HG03457 (cell line): ENCODE measurements around the gene SSBP1.
A peak's percentile ranks its signal among the peaks of the same experiment; 100 is the strongest.
"Not testable (repeated sequence)": the region's sequence is repeated elsewhere in the genome, so short reads cannot be mapped to it uniquely, and the experiment has no call there.

Experiments used
- ATAC-seq: cut with Tn5 transposase; IDR thresholded peaks from one replicate; pipeline ENCODE4 v1.9.1; 2021; ENCODE audit warnings: moderate number of reproducible peaks; ENCODE audit not compliant: unreplicated experiment

The SSBP1 gene, protein sequence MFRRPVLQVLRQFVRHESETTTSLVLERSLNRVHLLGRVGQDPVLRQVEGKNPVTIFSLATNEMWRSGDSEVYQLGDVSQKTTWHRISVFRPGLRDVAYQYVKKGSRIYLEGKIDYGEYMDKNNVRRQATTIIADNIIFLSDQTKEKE

DNA sequence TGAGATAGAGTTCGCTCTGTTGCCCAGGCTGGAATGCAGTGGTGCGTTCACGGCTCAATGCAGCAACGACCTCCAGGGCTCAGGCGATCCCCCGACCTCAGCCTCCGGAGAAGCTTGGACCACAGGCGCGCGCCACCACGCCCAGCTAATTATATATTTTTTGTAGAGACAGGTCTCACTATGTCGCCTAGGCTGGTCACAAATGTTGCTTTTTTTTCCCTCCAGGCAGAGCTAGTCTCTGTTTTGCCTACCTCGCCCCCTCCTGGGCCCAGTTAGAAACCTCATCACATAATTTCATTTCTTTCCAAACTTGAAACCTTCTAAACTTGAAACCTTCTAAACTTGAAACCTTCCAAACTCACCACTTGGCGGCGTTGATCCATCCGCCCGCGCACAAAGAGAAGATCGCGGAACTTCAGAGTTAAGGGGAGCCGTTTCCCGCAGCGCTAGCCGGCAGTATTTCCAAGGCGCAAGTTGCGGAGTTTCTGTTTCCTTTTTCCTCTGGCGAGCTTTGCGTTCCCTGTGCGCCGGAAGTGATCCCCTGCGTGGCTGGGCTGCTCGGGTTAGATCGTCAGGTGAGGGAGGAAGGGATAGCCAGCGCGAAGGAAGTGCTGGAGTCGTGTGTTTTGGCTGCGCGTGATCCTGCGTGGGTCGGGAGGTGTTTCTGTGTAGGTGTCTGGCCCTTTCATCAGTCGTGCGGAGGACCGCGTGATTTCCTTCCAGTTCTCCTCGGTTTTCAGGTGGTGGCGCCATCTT lies at the start of gene SSBP1:
TSS of gene SSBP1 (plus strand) at position 523 of the 756 bp plus-strand sequence. CDS start 809 bp downstream, outside the sequence.
- peak; percentile 77 for ATAC-seq

DNA sequence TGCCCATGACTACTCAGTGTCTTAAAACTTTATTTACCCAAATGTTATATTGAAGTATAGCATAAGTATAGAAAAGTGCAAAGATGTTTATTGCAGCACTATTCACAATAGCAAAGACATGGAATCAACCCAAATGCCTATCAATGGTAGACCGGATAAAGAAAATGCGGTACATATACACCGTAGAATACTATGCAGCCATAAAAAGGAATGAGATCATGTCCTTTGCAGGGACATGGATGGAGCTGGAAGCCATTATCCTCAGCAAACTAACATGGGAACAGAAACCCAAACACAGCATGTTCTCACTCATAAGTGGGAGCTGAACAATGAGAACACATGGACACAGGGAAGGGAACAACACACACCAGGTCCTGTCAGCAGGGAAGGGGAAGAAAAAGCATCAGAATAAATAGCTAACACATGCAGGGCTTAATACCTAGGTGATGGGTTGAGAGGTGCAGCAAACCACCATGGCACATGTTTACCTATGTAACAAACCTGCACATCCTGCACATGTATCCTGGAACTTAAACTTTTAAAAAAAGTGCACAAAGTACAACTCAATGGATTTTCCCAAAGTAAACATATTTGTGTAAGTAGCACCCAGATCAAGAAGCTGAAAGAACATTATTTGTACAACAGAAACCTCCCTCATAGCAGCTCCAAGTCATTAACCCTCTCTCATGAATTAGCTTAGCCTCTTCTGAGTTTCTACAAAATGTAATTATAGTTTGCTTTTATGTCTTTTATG lies 48.9 kb upstream of the SSBP1 start:
- not testable (repeated sequence) for ATAC-seq

DNA sequence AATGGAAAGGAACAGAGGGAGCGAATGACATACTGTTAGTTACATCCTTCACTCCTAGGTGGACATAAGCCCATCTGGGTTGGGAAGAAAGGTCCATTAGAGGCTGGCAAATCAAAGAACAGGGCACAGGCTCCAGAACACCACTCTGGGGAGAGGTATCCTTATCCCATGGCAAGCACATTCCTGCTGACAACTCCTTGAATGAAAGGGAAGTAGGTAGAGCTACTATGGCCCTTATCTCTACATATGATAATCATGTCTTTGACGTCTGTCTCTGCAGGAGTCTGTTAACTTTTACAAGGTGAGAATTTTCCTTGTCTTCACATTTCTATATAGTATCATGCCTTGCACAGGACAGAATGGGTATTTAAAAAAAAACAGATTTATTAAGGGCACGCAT lies 46.6 kb upstream of the SSBP1 start:
- ATAC-seq = no peak

DNA sequence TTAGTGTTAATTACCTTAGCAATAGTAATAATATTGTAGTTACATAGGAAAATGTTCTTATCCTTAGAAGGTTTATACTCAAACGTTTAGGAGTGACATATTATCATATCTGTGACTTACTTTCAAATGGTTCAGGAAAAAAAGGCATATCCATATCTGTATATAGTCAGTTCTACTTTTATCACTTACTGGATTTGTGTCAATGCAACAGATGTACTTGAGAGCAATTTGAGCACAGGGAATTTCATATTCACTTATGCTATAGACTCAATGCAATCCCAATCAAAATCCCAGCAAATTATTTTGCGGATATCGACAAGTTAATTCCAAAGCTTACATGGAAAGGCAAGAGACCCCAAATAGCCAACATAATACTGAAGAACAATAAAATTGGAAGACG lies 46.2 kb upstream of the SSBP1 start:
- no peak for ATAC-seq

DNA sequence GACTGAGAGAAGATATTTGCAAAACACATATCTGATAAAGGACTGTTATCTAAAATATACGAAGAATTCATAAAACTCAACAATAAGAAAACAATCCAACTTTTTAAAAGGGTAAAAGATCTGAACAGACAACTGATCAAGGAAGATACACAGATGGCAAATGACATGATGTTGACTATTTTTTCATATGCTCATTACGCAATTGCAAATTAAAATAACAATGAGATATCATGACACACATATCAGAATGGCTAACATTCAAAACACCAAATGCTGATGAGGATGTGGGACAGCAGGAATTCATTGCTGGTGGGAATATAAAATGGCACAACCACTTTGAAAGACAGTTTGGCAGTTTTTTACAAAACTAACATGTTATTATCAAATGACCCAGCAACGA lies 45.1 kb upstream of the SSBP1 start:
- no peak for ATAC-seq

DNA sequence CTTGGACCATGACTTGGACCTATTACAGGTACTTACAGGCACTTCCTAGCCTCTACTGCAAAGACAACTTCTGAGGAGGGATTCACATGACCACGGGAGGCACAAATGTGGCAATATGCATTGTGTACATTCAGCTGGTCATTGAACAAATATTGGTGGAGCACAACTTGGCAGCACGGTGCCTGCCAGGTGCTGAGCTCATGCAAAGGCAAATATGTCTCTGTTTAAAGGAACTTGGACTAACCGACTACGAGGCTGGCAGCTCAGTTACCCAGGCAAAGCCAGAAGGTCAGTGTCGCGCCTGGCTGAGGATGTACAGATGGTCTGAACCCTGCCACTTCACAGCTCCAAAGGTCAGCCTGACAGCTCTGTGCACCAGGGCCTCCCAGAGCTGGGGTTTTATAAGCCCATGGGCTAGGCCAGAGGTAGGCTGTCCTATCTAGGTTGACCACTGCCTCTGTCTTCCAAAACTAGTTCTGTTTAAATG lies 42.3 kb upstream of the SSBP1 start:
- no peak for ATAC-seq

DNA sequence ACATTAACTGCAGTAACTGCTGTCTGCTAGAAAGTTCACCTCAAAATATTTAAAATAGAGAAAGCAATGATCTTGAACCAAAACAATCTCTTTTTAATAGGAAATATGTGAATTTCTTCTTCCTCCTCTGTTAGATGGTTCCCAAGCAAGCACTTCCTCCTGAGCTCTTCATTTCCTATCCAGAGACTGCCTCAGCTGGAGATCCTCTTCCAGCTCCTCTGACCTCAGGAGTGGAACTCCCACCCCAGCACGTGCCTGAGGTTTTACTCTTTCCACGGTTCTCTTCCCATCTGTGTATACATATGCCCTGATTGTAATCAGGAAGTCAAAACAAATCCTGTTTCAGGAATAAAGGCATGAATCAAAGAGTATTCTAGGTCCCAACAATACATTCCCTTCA lies 41.8 kb upstream of the SSBP1 start:
- ATAC-seq = no peak

DNA sequence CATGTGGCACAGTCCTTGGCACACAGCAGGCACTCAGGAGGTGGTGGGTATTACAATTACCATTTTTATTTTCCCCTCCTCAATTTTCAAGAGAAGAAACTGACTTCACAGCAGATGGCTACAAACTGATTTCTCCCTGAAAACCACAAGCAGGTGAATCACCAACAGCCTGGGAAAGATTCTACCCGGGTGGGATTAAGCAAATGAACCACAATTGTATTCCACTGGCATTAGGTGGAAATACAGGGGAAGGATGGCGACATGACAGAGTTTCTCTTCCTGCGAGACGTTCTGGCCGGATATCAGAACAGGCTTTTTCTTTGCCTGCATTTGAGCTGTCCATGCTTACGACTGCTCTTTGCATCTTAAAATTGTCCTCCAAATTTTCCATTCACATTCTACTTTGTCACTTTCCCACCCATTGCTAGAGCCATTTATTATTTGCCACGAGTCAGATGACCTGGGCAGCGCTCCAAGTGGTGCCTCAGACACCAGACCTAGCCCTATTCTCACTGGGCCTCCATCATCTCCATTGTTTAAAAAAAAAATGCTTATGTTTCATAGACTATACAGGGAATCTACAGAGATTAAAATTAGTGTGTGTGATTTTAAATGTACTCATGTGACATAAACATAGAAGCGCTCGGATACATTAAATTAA lies 40.8 kb upstream of the SSBP1 start:
- ATAC-seq = no peak

DNA sequence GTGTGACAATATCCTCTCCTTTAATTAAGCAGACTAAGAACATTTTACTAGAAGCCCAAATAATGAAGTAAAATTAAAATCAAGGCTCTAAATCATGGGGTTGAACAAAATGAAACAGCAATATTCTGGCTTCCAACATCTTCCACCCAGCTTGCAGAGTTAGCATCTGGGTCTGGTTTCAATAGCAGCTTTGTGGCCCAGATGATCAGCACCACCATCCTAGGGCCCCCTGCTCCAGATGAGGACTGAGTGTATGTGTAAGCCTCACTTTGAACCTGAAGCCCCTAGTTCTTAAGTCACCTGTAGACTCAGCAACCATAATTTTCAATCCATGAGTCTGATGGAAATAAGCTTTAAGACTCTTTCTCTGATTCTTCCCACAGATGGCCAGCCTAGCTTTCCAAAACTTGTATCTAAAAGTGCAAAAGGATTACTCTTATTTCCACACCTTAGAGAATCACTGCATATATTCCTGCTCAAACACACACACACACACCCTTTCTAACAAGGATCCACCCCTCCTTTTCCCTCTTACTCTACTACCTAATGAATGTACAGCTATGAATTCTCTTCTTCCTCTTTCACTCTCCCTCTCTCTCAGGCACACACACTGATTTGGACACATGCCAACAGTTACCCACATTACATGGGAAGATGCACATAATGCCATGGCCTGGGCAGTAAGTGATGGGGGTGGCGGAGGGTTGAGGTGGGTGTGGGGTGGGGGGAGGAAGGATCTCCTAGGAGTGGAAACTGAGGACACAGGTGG lies 39.7 kb upstream of the SSBP1 start:
- ATAC-seq = no peak

DNA sequence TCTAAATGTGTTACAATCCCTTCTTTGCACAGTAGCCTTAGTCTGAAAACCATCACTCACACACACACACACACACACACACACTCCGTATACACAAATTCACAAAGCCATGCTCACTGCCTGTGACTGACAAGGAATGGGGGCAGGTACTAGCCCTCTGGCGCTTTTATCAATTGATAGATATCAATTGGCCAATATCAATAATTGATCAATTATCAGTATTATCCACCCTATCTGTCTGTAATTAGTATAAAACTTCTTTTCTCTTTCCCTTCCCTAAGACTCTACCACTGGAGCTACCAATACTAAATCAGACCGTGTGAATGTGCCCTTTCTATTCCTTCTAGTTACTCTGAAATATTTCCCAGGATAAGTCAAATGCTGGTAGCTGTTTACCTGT lies 38.3 kb upstream of the SSBP1 start:
- ATAC-seq = no peak

DNA sequence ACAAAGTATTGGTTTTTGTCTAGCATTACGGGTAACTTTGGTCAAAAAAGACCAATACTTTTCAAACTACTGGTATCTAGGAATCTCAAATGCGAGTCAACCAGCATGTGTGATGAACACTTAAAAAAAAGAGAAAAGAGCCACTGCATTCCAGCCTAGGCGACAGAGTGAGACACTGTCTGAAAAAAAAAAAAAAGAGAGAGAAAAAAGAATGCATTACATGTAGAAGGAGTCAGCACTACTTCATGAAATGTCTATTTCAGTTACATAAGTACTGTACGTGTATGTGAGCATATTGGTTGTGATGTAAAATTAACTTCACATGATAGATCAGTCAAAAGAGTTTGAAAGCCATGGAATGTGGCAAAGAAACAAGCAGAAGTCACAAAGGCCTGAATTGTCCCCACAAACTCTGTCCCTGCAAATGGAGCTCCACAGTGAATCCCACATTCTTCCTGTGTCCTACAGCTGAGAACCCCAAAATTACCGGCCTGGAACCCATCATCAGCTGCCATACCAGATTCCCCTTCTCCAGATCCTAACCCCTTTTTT lies 37.8 kb upstream of the SSBP1 start:
- ATAC-seq = no peak

DNA sequence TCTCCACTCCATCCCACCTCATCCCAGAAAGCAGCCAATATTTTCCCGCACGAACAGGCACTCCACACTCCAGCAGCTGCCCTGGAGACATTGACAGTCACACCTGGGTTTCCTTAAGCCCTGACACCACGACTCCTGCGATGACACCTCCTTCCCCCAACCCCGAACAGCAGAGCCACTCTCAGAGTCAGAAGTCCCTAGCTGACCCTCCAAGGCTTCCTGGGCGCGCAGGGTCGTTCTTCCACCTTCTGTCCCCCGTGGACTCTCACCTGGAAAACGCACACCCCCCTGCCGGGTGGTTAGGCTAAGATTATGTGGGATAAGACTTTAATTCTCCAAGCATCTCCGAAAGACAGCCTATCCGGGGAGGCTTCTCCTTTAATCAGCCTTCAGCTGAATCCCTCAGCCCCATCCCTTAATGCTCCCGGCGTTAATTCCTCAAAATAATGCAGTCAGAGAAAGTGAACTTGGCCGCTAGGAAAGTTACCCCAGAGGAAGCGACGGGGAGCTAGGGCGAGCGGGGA lies 37.2 kb upstream of the SSBP1 start:
- no peak for ATAC-seq

DNA sequence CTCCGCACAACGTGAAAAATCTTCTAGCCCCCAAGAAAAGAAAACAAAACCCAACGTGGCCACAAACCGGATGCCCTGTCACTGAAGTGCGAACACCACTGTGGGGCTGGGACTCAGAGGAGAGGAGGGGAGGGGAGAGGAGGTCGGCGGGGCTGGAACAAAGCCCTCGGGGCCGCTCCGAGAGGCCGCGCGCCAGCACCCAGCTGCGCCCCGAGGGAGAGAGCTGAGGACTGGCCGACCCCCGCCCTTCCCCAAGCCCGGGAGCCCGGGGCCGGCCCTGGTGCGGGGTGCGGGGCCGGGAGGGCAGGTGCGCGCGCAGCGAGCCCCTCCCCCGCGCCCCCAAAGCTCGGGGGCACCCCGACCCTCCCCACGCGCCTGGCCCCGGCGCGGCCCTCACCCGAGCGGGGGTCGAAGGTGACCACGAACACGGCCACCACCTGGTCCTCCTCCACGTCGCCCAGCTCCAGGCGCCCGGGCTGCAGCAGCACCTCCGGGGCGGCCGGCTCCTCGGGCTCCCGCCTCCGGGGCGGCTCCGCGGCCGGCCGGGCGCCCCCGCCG lies 36.6 kb upstream of the SSBP1 start:
- peak; percentile 81 for ATAC-seq

DNA sequence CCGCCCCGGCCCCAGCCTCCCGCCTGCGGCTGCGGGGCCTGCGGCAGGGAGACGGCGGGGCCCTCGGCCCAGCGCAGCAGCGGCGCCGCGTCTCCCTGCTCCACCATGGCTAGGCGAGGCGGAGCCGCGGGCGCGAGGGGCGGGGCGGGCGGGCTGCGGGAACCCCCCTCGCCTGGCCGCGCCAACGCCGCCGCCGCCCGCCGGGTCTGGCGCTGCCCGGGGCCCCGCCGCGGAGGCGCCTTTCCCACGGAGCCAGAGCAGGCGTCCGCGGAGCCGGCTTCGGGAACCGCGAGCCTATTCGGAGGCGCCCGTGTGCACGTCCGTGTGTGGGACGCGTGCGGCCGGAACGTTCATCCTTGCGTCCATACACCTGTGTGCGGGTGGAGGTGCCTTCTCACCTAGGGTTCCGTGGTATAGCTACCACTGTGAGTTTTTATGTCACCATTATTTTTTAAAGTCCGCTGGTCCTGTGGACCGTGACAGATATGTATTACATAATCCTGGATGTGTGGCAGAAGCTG lies 36.1 kb upstream of the SSBP1 start, which contains the start of gene DENND11:
TSS of gene DENND11 (minus strand) at position 120 of the 521 bp plus-strand sequence. CDS start at position 107, 13 bp downstream.
- ATAC-seq = peak; percentile 55

DNA sequence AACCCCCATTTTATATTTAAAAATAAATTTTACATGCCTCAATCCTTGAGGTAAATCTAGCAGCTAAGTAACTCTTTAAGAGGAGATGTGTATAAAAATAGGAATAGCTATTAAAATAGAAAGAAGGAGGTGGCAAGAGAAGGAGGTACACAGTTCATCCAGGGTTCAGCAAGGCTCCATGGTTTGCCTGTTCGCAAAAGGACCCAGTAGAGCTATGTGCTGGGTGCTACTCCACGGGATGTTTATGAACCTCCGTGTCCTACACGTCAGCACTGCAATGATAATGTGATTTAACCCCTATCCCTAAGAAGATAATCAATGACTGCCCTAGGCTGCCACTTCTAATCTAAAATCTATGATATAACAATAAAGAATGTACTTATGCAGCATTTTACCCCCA lies 35.3 kb upstream of the SSBP1 start:
- no peak for ATAC-seq

DNA sequence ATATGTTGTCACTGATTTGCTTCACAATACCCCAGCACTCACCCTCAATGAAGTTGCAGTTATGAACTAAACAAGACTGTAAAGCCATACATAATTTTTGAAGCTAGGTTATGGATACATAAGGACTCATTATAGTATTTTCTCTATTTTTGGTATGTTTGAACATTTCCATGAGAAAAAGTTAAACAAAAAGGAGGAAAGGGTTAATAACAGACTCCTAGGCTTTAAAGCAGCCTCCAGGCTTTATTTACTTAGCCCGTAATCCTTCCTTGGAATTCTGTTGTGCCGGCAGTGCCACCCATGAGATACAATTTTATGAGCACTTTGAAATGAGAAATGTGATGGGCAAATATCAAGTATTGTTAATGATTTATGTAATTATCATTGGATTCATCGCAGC lies 34.0 kb upstream of the SSBP1 start:
- no peak for ATAC-seq

DNA sequence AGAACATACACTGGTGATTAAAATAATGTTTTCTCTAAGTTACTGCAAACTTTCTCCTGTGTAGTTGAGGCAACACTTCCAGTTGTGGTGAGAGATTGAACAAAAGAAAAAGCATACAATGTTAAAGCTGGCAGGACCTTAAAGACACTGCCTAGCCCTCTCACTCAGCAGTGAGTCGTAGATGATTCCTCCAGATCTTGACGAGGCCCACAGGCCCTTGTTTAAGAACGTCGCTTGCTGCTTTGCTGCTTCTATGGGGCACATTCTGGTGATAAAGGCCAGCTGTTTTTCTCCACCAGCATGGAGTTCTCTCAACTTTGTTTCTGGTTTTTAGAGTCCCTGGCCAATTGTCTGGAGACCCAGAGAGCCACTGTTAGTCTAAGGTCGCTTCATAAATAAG lies 33.4 kb upstream of the SSBP1 start:
- ATAC-seq = no peak

DNA sequence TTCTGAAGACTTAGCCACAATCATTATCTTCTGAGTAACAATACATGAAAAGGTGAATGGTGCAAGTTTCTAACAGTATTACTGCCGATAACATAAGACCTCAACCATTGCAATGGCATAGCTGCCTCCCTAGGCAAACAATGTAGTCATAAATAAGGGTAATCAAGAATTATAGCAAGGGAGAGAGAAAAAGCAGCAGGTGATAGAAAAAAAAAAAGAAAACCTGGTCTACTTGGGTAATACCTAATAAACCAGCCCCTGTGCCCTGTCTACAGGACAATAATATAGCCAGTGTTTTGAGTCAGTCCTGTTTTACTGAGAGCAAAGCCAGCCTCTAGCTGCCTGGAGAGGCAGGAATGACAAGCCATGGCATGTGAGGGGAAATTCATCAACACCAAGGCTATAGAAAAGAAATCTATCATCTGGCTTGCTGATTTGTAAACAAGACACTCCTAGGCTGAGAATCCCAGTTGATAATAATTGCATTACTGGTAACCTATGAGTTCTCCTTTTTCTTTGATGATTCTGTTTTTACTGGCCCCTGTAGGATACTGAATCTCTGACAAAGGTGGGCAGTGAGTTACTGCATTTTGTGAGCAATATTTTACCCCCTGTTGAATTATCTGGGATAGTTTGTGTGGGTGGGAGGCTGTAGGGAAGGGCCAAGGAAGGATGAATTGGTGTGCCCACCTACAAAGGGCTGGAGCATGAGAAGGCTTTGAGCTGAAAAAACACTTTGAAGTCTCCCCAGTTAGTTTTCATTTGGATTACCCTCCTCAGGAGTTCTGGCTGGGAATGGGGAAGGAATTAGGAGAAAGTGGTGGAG lies 31.7 kb upstream of the SSBP1 start:
- no peak for ATAC-seq

DNA sequence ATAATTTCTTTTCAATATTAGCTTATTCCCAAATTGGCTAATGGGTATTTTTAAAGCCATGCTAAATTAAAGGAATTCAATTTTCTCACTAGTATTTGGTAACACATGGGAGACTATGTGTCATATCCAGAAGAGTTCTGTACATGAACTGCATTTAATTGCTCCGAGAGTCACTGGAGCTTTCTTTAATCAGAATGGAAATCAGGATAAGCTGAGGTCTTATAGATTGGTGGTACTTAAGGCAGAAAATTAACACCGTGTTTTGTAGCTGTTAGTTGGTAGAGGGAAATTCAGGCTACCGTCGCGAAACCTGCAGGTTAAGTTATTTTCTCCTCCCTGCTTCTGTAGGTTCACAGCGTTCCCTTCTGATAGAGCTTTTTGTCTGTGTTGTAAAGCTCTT lies 29.8 kb upstream of the SSBP1 start, which contains the start of gene WEE2:
TSS of gene WEE2 (plus strand) at position 3 of the 400 bp plus-strand sequence. CDS start 406 bp downstream, outside the sequence.
- ATAC-seq = no peak
